Daoy (cell line): ENCODE results near the gene METAP1D. TPM values are rescaled to one million over a fixed set of nuclear protein-coding genes. Genes with fewer than 3 reads are reported as not detected.
"Not testable (repeated sequence)": the region's sequence is repeated elsewhere in the genome, so short reads cannot be mapped to it uniquely, and the experiment has no call there.

Experiments used
- DNase-seq: peaks from one replicate; pipeline ENCODE4 v3.0.0-alpha.2; 2015; ENCODE audit warnings: low read depth
- total RNA-seq: library from RNA; depleted of rRNA; stranded (reverse); fragments of >200 nt; shearing (Covaris generic); gene quantifications from 2 replicates; pipeline ENCODE4 v1.2.3, GENCODE V29; 2014; rRNA removed

The METAP1D gene
- total RNA-seq: 6.9 and 16.5 TPM in 2 replicates

GRCh38 chr2:171999604-172000469 lies at the start of gene METAP1D:
Gene METAP1D (plus strand): TSS chr2:171999953. CDS start chr2:171999970, 17 bp downstream.
- DNase-seq: peak; percentile 95

- DNase-seq: no peak
These were observed 47.5 kb upstream of the METAP1D start for GRCh38 chr2:171952276-171952675.

GRCh38 chr2:171952748-171953147 lies 47.0 kb upstream of the METAP1D start:
- DNase-seq: no peak

GRCh38 chr2:171956135-171956825 lies 43.5 kb upstream of the METAP1D start:
- DNase-seq: no peak

GRCh38 chr2:171957061-171957460 lies 42.7 kb upstream of the METAP1D start:
- no peak for DNase-seq

GRCh38 chr2:171958475-171958874 lies 41.3 kb upstream of the METAP1D start:
- DNase-seq: no peak

- DNase-seq: no peak
These were observed 39.8 kb upstream of the METAP1D start for GRCh38 chr2:171959998-171960397.

GRCh38 chr2:171960570-171960969 lies 39.2 kb upstream of the METAP1D start:
- DNase-seq: no peak

- no peak for DNase-seq
These were observed 36.6 kb upstream of the METAP1D start for GRCh38 chr2:171963198-171963597.

- DNase-seq: no peak
These were observed 35.4 kb upstream of the METAP1D start for GRCh38 chr2:171964308-171964707.

GRCh38 chr2:171965238-171965637 lies 34.5 kb upstream of the METAP1D start:
- DNase-seq: no peak

- DNase-seq: no peak
These were observed 34.1 kb upstream of the METAP1D start for GRCh38 chr2:171965661-171966060.

GRCh38 chr2:171966235-171966634 lies 33.5 kb upstream of the METAP1D start:
- DNase-seq: no peak

- DNase-seq: no peak
These were observed 33.1 kb upstream of the METAP1D start for GRCh38 chr2:171966688-171967087.

GRCh38 chr2:171968509-171968908 lies 31.2 kb upstream of the METAP1D start:
- DNase-seq: no peak

- no peak for DNase-seq
These were observed 27.3 kb upstream of the METAP1D start for GRCh38 chr2:171972329-171972982.

GRCh38 chr2:171979103-171979502 lies 20.6 kb upstream of the METAP1D start:
- DNase-seq: no peak

- DNase-seq: not testable (repeated sequence)
These were observed 15.8 kb upstream of the METAP1D start for GRCh38 chr2:171983924-171984323.

GRCh38 chr2:171985076-171985475 lies 14.7 kb upstream of the METAP1D start:
- DNase-seq: no peak

- DNase-seq: no peak
These were observed 13.0 kb upstream of the METAP1D start for GRCh38 chr2:171986778-171987177.

- no peak for DNase-seq
These were observed 8.7 kb upstream of the METAP1D start for GRCh38 chr2:171991027-171991426.

GRCh38 chr2:171995586-171995985 lies 4.2 kb upstream of the METAP1D start:
- no peak for DNase-seq
